Measurements from ENCODE around the gene PROM1.

Gene PROM1

DNA sequence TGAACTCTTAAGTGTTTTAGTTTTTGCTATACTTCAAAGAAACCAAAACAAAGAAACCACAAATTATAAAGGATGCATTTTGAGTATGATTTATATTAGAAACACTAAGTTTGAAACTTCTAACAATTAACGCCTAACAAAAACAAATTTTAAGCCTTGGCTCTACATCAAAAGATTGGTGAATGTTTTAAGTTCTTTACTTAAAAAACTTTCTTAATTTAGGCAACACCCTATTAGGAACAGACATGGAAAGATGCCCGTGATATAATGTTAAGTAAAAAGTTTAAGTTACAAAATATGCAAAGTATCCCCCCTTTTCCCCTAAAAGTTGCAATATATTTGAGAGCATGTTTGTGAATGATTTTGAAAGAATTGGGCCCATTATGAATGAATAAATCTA, 21.2 kb downstream of the PROM1 start:
- no peak for DNase-seq

DNA sequence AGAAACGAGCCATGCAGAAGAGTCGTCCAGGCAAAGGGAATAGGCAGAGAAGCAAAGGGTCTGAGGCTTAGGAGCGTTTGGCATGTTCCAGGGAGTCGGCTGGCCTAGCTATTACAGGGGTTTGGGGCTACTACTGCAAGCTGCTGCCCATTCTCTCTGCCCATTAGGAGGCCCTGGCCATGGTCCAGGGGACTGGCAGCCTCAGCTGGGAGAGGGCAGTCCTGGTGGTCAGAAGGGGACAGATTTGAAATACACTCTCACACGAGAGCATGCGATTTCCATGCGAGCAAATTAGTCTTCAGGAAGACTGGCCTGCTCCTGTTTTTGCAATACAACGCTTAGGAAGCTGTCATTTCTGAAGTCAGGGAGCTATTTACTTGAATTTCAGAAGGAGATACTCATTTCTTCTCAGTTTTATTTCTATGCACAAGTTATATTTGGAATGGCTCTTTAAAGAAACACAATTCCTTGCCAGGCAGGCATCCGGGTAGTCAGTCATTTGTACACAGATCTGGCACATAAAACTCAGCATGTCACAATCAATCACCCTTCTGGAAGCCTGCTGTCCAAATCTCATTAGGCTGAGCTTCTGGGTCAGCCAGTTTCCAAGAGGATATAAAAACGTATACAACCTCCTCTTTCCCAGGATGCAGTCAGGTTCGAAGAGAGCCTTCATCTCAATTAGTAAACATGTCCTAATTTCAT, 27.0 kb downstream of the PROM1 start:
- DNase-seq: no peak

DNA sequence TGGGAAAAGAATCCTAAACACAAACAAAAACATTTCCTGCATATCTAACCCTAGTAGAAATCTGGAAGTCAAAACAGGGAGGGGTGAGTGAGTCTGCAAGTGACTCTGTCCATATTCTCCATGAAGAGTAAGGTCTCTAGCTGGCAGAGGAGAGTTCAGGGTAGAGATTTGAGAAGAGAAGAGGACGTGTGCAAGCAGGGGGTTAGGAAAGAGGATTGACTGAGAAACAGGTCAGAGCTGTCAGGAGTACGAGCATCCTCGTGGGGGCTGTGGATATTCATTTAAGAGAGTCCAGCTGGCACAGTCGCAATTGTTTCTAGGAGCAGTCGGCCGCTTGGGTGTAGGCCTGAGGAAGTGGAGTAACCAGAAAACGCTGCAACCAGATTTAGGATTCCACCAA, 27.9 kb downstream of the PROM1 start:
- no peak for DNase-seq

DNA sequence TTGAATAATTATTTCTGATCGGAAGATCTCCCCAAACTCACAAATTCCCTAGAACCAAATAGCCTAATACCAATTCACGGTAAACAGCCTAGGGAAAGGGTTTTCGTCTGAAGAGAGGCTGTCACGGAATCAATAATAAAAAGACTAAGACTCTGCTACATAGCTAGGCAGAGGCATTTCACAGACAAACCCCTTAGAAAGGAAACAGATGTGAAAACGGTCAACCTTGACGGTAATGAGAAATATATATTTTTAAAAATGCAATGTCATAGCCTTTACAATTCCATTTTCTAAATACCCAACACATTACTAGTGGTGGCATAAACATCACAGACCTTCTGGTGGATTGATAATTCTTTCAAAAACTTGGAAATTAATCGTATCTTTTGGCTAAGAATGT, 28.4 kb downstream of the PROM1 start:
- DNase-seq: no peak

DNA sequence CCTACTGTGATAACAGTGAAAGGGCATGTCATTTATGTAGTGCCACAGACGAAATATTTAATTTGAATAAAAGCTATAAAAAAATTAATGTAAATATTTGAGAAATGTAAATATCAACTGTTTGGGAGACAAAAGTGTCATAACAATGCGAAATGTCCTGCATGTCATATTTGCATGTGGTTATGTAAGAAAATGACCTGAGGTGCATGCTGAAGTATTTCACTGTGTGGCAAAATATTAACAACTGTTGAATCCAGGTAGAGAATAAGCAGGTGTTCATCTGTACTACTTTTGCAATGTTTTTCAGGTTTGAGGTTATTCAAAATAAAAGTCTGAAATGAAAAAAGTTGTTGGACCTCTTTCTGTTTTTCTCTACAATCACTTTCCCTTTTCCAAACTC, 30.9 kb downstream of the PROM1 start:
- peak; percentile 87 to 93 for DNase-seq

DNA sequence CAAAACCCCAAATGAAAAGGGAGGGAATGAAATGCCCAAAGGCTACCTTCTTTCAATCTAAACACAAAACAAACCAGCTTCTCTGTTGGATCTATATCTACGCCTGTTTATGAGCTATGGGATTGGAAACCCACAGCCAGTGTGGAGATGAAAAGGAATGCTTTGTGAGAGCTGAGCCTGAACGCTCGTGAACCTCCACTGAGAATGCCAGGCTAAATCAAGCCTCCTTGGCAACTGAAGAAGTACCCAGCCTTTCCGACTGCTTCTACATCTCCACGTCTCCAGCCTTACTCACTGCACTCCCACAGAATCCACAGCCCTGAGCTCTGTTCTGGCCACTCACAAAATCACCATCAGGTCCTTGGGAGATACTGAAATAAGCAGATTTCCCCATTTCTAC, 31.8 kb downstream of the PROM1 start:
- no peak for DNase-seq

DNA sequence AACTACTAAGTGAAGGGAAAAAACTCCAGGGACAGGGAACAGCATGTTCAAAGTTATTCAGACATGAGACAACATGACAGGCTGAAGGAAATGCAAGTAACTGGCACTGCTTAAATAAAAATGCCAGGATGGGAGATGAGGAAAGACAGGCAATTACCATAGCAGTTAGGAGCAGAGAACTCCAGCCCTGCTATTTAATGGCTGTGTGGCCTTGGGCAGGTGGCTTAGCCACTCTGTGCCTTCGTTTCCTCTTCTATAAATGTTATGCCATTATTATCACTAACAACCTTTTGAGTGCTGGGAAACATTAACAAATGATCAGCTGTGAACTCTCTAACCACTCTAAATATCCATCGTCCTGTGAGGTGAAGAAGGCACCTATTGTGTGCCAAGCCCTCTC, 32.7 kb downstream of the PROM1 start:
- DNase-seq: no peak

DNA sequence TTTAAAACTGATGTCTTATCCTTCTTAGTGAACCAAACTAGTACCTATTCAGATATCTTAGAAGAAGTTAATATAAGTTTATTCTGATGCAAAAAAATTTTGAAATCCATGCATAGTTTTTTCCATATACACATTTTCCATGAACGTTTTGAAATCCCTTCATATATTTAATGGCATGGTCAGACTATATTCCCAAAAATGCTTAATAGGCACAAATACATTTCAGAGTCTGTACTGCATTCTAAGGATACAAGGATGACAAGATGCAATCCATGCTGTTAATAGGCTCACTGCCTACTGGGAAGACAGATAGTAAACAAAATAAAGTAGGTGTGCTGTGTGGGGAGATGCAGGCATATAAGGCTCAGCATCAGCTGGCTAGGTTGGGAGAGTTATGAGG, 33.2 kb downstream of the PROM1 start:
- no peak for DNase-seq

DNA sequence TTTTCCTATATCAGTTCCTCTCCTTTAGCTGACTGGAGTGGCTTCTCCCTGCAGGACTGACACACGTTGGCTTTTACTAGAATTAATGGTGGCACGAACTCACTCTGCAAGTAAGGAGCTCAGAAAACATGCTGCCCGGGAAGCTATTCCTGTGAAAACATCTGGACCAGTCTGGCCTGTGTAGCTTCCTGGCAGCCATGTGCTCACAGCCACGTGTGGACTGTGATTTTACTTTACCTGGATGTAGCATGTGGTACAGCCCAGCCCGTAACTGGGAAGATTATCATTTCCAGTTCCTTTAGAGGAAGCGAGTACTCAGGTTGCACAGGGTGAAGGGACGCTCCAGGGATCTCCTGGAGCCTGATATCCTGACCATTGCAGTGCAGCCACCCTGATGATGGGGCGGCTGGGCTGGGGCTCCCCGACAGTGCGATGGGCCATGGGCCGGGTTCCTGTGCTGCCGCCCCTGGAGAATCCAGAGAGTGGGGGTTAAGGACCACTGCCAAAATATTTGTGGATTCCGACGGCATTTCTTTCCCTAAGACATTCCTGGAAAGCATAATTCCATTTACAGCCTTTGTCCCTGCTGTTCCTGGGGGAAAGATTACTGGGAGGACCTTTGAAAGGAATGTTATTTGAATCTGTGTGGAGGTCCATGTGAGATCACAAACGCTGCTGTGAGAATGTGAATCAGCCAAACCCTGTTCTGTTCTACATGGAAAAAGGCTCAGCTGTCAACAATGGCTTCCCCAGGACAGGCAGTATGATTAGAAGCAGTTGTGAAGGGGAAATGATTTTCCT, 35.0 kb downstream of the PROM1 start:
- DNase-seq: no peak

DNA sequence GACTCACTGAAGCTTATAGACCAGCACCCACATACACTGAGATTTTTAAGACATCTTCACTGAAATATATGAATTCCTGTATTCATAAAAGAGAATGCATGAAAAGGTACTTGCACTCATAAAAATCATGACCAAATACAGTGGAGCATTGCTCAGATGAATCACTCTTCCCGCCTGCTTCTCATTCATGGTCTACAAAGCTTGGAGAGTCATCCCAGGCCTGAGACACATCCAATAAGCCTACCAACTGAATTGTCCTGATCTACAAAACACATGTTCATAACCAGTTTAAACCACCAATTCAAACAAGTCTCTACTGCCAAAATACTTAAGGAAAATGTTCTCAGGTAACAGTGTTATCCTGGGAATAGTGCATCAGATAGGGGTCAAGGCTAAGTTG, 38.1 kb downstream of the PROM1 start:
- no peak for DNase-seq

DNA sequence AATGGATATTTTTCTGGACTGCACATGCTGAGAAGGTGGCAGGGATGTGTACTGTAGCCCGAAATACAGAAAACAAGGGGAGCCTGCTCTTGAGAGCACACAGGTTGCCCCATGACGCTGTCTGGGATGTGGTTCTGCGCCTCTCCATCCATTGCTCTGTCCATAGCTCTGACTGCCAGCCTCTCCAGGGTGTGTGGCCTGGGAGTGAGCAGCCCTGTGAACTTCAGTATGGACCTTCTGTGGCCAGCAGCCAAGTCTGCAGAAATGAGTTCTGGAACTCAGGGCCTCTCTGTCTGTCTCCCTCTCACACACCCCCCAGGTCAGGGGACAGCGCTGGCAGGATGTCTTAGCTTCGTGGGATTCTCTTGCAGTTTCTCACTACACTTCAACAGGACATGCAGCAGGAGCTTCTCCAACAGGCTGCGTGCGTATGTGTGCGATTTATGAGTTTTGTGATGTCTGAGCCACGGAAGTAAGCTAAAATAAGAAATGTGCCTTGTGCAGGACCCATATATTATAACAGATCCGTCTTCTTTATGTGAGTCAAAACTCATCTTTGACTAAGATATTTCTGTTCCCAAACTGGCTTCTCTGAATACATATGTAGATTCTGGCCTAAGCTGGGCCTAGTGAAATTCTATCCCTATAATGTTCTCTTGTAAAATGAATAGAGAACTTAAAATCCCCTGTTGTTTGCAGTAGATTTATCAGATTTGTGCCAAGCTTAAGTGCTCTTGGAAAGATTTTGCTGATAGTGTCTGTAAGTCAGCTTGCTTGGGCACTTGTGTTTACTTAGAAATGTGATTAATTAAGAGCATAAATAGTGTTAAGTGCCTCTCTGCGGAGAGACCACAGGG, 40.0 kb downstream of the PROM1 start:
- DNase-seq: no peak

DNA sequence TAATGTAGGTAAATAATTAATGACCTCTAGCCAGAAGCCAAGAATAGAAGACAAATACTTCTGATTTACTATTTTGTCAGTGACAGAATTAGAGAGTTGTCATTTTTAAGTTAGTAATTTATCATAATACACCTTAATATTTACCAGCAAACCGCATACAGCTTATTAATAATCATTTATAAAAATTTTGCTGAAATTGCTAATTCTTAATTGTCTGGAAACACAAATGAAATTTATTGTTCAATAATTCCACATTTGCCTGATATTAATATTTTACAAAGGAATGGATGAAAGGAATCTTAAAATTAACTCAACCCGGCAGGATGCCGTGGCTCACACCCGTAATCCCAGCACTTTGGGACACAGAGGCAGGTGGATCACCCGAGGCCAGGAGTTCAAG, 44.7 kb downstream of the PROM1 start:
- DNase-seq: no peak

DNA sequence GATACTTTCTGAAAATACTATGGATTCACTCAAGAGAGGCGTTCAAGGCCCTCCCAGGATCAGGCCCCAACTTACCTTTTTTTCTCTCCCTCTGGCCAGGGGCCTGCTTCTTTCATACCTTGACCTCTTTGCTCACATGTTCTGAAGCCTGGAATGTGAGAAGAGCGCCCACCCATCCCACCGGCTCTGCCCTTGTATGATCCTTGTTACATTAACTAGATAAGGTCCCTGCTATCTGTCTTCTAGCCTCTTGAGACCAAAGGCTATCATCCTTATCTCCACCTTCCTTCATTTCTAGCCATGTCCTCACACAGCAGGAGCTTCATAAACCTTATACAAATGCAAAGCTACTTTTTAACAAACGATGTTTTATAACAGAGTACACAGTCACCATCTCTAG, 45.9 kb downstream of the PROM1 start:
- no peak for DNase-seq

DNA sequence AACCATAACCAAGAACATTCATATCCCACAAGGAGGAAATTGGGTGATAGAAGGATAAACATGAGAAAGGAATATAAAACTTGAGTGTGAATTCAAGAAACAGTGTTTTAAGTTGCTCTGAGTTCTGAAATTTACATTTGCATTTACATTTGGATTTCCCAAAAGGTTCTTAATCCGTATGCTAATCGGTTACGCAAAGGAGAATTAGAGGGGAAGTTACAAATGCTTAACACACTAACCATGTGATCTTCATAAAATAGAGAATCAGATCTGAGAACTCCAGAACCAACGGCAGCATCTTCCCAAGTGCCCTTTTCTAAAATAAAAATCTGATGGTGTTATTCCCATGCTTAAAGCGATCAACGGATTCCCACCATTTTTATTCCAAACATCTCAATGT, 48.0 kb downstream of the PROM1 start:
- DNase-seq: no peak

DNA sequence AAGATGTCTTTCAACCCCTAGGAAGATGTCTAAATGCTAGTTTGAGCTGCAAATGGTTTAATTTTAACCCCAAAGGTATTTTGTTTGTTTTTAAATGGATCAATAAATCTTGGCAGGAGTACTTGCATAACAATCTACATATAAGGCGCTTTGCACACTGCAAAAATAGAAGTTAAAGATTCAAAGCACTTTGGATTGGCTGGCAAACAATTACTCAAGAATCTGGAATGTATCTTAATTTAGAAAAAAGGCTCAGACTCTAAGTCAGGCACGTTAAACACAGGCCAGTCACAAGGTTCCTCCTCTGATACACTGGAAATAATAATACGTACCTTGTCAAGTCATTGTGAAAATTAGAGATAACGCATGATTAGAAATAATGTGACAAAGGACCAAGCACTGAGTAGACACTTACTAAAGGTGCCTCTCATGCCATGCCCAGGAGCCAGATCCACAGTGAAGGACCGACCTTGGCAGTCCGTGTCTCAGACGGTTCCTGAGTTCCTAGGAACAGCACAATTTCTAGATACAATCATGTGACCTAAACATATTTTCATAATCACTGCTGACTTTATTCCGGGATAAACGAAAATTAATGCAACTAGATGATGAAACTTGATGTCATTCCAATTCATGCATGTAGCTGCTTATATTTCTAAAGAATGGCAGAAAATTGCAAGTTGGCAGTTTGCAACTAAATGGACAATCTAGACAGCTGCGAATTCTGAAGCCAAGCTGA, 49.6 kb downstream of the PROM1 start:
- DNase-seq: no peak

DNA sequence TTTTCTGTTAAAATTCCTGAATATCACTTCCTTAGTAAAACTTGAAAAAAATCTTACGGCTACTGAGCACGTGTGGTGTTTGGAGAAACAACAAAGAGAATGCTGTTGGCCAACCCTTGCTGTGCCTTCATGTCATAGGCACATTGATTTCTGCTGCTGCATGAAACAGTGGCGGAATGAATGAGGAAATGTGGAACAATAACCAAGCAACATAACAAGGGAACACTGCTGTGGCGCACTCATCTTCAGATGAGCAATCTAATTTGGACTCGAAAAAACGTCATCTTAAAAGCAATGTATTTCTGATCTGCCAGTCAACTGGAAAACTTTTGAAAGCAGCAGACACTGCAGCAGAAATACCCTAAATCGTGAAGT, 51.4 kb downstream of the PROM1 start:
- DNase-seq: no peak

DNA sequence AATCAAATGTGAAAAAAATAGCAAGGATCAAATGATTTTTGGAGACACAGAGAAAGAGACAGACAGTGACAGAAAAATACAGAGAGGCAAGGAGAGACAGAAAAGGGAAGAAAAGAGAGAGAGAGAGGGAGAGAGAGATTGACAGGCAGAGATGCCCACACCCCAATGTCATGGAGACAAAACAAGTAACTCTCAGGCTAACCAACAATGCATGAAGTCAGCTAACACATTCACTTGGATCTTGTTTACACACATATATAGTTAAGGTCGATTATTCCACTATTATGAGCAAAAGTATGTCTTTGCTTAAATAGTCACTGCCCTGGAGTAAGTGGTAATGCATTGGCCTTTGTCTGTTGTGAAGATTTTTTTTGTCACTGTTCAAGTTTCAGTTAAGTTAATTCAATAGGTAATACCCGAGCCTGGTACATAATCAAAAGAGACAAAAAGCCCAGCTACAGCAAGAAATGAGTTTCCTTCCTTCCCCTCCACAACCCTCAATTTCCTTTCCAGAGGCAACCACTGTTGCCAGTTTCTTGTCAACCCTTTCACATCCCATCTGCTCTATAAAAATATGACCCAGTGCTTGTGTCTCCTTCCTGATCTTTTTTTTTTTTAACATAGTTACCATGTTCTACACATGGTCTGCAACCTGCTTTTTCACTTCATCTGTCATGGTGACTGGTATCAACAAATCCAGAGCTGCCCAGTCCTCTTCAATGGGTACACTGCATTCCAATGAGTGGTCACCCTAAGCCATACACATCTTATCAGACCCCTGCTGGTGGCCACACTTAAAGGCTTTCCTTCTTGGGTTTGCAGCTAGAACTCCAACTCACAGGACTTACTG, 52.1 kb downstream of the PROM1 start:
- DNase-seq: no peak

DNA sequence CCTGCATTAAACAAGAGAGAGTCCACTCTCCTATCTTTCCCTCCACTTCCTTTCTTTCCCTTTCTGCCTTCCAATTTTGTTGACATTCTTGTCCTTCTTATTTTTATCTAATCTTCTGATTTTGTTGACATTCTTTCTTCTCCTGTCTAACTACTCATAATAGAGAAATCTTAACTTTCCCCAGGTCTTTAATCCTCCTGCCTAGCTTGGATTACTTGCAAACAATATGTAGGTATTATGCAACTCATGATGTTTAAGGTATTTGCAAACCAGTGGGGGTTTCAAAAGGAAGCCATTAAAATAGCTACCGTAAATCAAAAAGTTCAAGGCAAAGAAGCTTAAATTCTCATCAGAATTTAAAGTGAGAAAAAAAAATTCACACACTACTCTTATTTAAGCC, 53.9 kb downstream of the PROM1 start:
- no peak for DNase-seq

DNA sequence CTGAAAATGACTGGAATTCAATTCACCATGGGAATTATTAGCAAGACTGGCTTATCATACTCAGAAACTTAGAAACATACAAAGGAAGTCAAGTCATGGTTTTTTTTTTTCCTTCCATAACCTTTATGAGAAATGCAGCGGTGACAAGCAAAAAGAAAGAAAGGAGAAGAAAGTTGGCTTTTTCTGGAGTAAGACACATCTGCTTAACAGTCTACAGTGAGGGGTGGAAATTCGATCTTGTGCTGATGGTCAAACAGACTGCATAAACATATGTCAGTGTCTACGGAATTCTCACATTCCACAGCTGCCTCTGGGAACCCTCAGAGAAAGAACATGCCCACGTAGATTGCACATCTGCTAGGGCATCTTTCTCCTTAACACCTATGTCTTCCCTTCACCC, 54.6 kb downstream of the PROM1 start:
- no peak for DNase-seq

DNA sequence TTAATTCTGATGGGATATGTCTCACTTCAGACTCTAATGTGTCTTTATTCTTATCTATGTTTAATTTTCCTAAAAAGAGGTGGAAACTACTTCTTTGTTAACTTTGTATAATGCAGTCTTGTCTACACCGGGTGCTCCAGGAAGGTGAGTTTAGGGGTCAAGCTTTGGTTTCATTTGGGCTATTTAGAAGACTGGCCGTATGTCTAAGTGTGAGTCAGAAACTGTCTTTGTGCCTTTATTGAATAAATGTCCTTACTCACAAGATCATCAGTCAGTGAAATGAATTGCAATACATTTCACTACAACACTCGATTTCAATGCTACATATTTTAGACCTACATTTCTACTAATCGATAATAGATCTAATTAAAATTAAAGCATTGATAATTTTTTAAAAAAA, 56.2 kb downstream of the PROM1 start:
- no peak for DNase-seq

DNA sequence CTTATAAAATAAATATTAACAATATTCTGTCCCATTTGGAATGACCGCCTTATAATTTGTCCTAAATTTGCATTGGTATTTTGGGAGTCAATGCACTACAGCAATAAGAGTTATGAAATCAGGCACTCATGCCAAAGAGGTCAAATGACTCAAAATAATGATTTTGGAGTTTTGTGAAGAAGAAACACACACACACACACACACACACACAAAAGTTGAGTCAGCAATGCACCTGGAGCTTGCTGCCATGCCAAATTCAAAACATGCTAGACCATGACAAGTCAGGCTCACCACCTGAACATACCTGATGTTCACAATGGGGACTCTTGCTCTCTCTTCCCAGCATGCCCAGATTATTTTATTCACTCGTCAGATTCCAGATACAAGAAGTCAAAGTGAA, 56.7 kb downstream of the PROM1 start:
- DNase-seq: no peak

DNA sequence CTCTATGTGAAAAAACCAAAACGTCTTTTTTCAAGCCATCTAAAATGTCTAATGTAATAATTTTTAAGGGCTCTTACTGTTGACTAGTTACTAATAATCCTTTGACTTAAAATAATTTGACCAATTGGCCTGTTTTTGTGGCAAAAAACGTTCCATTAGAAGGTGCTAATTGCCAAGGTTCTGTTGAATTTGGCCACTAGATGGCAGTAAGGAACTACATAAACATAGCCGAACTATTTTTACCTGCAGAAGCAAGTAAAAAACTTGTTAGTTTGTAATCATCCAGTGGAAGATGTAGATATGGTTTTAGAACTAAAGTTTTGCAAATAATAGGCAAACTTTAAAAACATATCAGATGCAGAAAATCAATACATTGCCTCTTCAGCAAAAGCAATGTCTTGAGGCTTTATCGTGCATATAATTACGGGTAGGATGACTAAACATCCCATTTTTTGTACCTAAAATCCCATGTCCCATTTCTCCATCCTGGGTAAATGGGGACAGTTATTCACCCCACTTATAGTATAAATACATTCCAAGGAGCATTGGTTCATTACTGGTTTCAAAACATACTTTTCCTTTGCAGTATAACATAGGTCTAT, 57.6 kb downstream of the PROM1 start:
- DNase-seq: peak; percentile 15 to 66

Data from NCI-H526 (cell line).